ENCODE results near the gene ZEB1.

DNA sequence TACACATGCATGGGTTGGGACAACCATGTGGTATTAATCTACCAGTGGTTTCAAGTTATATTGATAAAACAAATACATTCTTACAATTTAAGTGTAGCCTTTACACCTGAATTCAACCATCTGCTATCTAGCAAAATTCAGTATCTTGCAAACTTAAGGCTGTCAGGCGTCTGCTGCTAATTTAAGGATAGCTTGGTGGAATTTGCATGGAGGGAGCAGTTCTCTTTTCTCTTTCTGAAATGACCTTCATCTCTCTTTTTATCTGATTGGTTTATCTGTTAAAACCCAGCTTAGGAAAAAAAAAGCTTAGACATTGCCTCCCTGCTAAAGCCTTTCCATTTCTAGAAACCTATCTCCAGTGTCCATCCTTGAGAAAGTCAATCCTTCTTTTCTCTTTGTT is 102.3 kb downstream of the ZEB1 start:
- TF ChIP-seq, protein P1, sequence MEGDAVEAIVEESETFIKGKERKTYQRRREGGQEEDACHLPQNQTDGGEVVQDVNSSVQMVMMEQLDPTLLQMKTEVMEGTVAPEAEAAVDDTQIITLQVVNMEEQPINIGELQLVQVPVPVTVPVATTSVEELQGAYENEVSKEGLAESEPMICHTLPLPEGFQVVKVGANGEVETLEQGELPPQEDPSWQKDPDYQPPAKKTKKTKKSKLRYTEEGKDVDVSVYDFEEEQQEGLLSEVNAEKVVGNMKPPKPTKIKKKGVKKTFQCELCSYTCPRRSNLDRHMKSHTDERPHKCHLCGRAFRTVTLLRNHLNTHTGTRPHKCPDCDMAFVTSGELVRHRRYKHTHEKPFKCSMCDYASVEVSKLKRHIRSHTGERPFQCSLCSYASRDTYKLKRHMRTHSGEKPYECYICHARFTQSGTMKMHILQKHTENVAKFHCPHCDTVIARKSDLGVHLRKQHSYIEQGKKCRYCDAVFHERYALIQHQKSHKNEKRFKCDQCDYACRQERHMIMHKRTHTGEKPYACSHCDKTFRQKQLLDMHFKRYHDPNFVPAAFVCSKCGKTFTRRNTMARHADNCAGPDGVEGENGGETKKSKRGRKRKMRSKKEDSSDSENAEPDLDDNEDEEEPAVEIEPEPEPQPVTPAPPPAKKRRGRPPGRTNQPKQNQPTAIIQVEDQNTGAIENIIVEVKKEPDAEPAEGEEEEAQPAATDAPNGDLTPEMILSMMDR (IDR thresholded peaks at IDR 0.05), result no peak
- TF ChIP-seq EP300 (IDR thresholded peaks at IDR 0.05), result no peak

Measured in esophagus muscularis mucosa (tissue), 3 donors.